AG09319 (cell line): ENCODE measurements around the gene PAWR.
A peak's percentile ranks its signal among the peaks of the same experiment; 100 is the strongest.

Experiments used
- DNase-seq: peaks from one replicate; pipeline ENCODE4 v3.0.0-alpha.2; 2010; ENCODE audit warnings: low read depth; ENCODE audit errors: extremely low read depth
- CTCF ChIP-seq: IDR thresholded peaks from 2 replicates; pipeline ENCODE4 v1.5.1; 2011; ENCODE audit warnings: low read depth, mild to moderate bottlenecking, inconsistent platforms, low read length, moderate library complexity

The PAWR gene

DNA sequence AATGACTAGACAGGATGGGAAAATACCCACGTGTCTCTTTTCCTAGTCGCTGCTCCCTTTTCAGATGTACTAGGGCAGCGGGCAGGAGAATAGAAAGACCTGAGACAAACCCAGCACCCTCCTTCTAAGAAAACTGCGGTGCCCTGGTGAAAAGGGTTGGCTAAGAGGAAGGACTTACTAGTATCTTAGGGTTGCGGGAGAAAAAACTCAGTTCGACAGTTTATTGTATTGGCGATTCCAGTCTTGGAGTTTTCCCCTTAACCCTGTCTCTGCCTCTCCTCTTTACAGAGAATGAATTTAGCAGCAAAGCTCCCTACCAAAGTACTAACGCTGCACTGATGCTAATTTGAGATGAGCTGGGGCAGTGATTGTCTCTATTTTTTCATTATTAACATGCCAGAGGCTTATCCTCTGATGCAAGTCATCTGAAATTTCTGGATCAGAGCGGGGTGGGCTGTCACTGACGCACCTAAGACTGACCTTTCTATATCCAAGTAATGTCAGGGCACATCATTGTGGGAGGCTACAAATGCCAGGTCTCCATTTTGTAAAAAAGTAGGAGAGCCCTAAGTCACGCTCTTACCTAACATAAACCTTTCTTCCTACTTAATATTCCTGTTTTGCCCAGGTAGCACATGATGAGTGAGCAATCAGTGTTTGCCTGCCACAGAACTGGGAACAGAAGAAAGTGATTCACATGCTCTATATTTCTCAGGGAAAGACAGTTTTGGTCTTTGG is 916 bp upstream of the PAWR start:
- no peak for DNase-seq
- no peak for TF ChIP-seq CTCF

GRCh38 chr12:79690142-79690637 is 574 bp downstream of the PAWR start:
- DNase-seq: no peak
- no peak for TF ChIP-seq CTCF

DNA sequence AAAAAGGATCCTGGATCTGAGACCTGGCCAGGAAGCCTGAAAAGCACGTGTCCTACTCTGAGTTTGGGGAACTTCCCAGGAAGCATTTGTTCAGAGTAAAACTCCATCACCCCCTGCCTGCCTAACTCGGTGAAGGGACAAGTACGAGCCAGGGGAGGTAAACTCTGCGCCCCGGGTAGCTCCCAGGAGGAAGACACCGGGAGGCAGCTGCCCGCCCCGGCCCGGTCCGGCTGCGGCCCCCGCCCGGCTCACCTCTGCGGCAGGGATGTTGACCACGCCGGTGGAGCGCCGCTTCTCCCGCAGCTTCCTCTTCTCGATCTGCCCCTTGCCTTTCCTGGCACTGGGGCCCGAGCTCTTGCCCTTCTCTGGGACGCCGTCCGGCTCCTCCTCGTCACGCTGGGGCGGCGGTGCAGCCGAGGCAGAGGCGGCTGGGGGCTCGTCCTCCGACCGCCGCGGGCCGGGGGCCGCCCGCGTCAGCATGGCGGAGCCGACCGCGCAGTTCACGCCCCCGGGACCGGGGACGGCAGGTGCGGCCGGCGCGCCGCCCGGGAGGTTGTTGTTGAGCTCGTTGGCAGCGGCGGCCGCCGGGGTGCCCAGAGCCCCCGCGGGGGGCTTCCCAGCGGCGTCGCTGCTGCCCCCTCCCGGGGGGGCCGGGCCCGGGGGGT is 1.2 kb downstream of the PAWR start:
- peak; percentile 9 for TF ChIP-seq CTCF
- DNase-seq: no peak

DNA sequence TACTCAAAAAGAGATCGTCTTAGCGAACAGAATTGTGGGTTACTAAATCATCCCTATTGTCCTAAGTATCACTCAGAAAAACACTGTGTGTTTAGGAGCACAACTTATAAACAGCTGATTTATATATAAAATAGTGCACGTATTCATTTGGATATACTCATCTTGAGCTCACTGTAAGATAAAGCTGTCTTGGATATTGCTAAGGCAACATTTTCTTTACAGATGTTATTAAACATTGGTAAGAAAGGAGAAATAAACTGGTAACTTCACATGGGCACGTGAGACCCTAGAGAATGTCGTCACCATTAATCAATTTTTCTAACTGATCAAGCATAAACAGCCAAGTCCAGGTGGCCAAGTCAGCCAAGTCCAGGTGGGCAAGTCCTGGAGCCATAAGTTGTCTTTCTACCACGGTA is 1.7 kb downstream of the PAWR start:
- TF ChIP-seq CTCF: no peak
- DNase-seq: no peak

GRCh38 chr12:79688376-79689060 is 2.2 kb downstream of the PAWR start:
- no peak for TF ChIP-seq CTCF
- DNase-seq: no peak

- no peak for TF ChIP-seq CTCF
- no peak for DNase-seq
These were observed 3.0 kb downstream of the PAWR start for GRCh38 chr12:79687711-79688260.

GRCh38 chr12:79686171-79686570 is 4.6 kb downstream of the PAWR start:
- no peak for DNase-seq
- no peak for TF ChIP-seq CTCF
